ENCODE measurements around the gene PDCL2. TPM values are rescaled to one million over a fixed set of nuclear protein-coding genes. Genes with fewer than 3 reads are reported as not detected.
"Not testable (repeated sequence)": the region's sequence is repeated elsewhere in the genome, so short reads cannot be mapped to it uniquely, and the experiment has no call there.

Gene PDCL2
- total RNA-seq, 2 donors from 2014 or later: not detected

- Mint-ChIP-seq H3K36me3 (no peaks in the 10 kb centered on the region), H3K27ac (no peak overlapping the region), H3K27me3 (peaks cover 8% of the 10 kb centered on the region in 2 donors), H3K4me1 (ENCODE audit: low read depth in 2 of 2) (no peaks in the 10 kb centered on the region), H3K4me3 (no peak overlapping the region), H3K9me3 (no peaks in the 10 kb centered on the region)
- ATAC-seq (no peak), DNase-seq (ENCODE audit: low spot score) (no peak)
Measured at GRCh38 chr4:55568905-55569504, 23.0 kb downstream of the PDCL2 start.

- H3K27ac Mint-ChIP-seq: no peak overlapping the region
- H3K36me3 Mint-ChIP-seq: no peaks in the 10 kb centered on the region
- H3K27me3 Mint-ChIP-seq: peaks cover 17 to 19% of the 10 kb centered on the region in 2 donors
- DNase-seq (ENCODE audit: low spot score) (no peak), ATAC-seq (peak in 1 of 2 donors; percentile 67)
- no peak overlapping the region for H3K4me3 Mint-ChIP-seq
- peaks cover 3 to 11% of the 10 kb centered on the region in 2 donors for H3K4me1 Mint-ChIP-seq (ENCODE audit: low read depth in 2 of 2)
- H3K9me3 Mint-ChIP-seq: no peaks in the 10 kb centered on the region
Measured at GRCh38 chr4:55561889-55562288, 30.2 kb downstream of the PDCL2 start.

GRCh38 chr4:55560096-55560495 lies 31.9 kb downstream of the PDCL2 start:
- peaks cover 3 to 11% of the 10 kb centered on the region in 2 donors for H3K4me1 Mint-ChIP-seq (ENCODE audit: low read depth in 2 of 2)
- peaks cover 21% of the 10 kb centered on the region in 2 donors for H3K27me3 Mint-ChIP-seq
- H3K36me3 Mint-ChIP-seq: no peaks in the 10 kb centered on the region
- DNase-seq (ENCODE audit: low spot score) (no peak), ATAC-seq (no peak)
- H3K4me3 Mint-ChIP-seq: no peak overlapping the region
- no peak overlapping the region for H3K27ac Mint-ChIP-seq
- no peaks in the 10 kb centered on the region for H3K9me3 Mint-ChIP-seq

GRCh38 chr4:55554453-55555030 lies 37.5 kb downstream of the PDCL2 start:
- Mint-ChIP-seq H3K4me3 (no peak overlapping the region), H3K27me3 (peaks cover 25 to 30% of the 10 kb centered on the region in 2 donors), H3K9me3 (no peaks in the 10 kb centered on the region), H3K4me1 (ENCODE audit: low read depth in 2 of 2) (no peaks in the 10 kb centered on the region), H3K36me3 (no peaks in the 10 kb centered on the region), H3K27ac (no peak overlapping the region)
- ATAC-seq: no peak
- DNase-seq (ENCODE audit: low spot score): no peak

- Mint-ChIP-seq H3K4me3 (peak overlapping the region; percentile 27), H3K4me1 (ENCODE audit: low read depth in 2 of 2) (no peaks in the 10 kb centered on the region), H3K9me3 (no peaks in the 10 kb centered on the region), H3K27me3 (peaks cover 20 to 29% of the 10 kb centered on the region in 2 donors), H3K36me3 (no peaks in the 10 kb centered on the region), H3K27ac (no peak overlapping the region)
- DNase-seq (ENCODE audit: low spot score) (no peak), ATAC-seq (peak; percentile 43 to 76)
Measured at GRCh38 chr4:55553441-55554201, 38.4 kb downstream of the PDCL2 start.

- ATAC-seq; H3K27ac Mint-ChIP-seq; H3K4me3 Mint-ChIP-seq; H3K4me1 Mint-ChIP-seq (ENCODE audit: low read depth in 2 of 2); H3K36me3 Mint-ChIP-seq; H3K9me3 Mint-ChIP-seq; DNase-seq (ENCODE audit: low spot score): not testable (repeated sequence)
- H3K27me3 Mint-ChIP-seq: peaks cover 8 to 23% of the 10 kb centered on the region in 2 donors
Measured at GRCh38 chr4:55551964-55552363, 40.1 kb downstream of the PDCL2 start.

- DNase-seq (ENCODE audit: low spot score) (no peak), ATAC-seq (no peak)
- no peaks in the 10 kb centered on the region for H3K36me3 Mint-ChIP-seq
- peaks cover 3 to 19% of the 10 kb centered on the region in 2 donors for H3K27me3 Mint-ChIP-seq
- H3K9me3 Mint-ChIP-seq: no peaks in the 10 kb centered on the region
- no peak overlapping the region for H3K4me3 Mint-ChIP-seq
- peaks cover 3 to 5% of the 10 kb centered on the region in 2 donors for H3K4me1 Mint-ChIP-seq (ENCODE audit: low read depth in 2 of 2)
- H3K27ac Mint-ChIP-seq: no peak overlapping the region
Measured at GRCh38 chr4:55549888-55550287, 42.2 kb downstream of the PDCL2 start.

GRCh38 chr4:55547918-55548317 lies 44.1 kb downstream of the PDCL2 start:
- ATAC-seq (no peak), DNase-seq (ENCODE audit: low spot score) (no peak)
- peaks cover 14 to 15% of the 10 kb centered on the region in 2 donors for H3K4me1 Mint-ChIP-seq (ENCODE audit: low read depth in 2 of 2)
- peak overlapping the region; percentile 85 for H3K4me3 Mint-ChIP-seq
- H3K27me3 Mint-ChIP-seq: peaks cover 0 to 13% of the 10 kb centered on the region in 2 donors
- peak overlapping the region; percentile 72 for H3K27ac Mint-ChIP-seq
- H3K36me3 Mint-ChIP-seq: no peaks in the 10 kb centered on the region
- H3K9me3 Mint-ChIP-seq: no peaks in the 10 kb centered on the region

GRCh38 chr4:55547466-55547770 lies 44.6 kb downstream of the PDCL2 start:
- H3K27me3 Mint-ChIP-seq: peaks cover 0 to 8% of the 10 kb centered on the region in 2 donors
- ATAC-seq (no peak), DNase-seq (ENCODE audit: low spot score) (no peak)
- peaks cover 14 to 15% of the 10 kb centered on the region in 2 donors for H3K4me1 Mint-ChIP-seq (ENCODE audit: low read depth in 2 of 2)
- H3K36me3 Mint-ChIP-seq: no peaks in the 10 kb centered on the region
- peak overlapping the region; percentile 85 for H3K4me3 Mint-ChIP-seq
- no peaks in the 10 kb centered on the region for H3K9me3 Mint-ChIP-seq
- H3K27ac Mint-ChIP-seq: peak overlapping the region; percentile 72

GRCh38 chr4:55546756-55547465 lies 45.1 kb downstream of the PDCL2 start, which contains the start of gene CLOCK:
CLOCK (minus strand) TSS chr4:55546909; CDS start chr4:55482785, 64,124 bp downstream.
- peak; percentile 85 to 91 for ATAC-seq
- Mint-ChIP-seq H3K4me3 (peak within 1 kb of the TSS; percentile 90), H3K36me3 (no peaks in the 10 kb centered on the region), H3K9me3 (no peaks in the 10 kb centered on the region), H3K27ac (peak within 1 kb of the TSS; percentile 72 to 74), H3K4me1 (ENCODE audit: low read depth in 2 of 2) (peaks cover 14 to 15% of the 10 kb centered on the region in 2 donors), H3K27me3 (peaks cover 0 to 8% of the 10 kb centered on the region in 2 donors)
- peak; percentile 88 for DNase-seq (ENCODE audit: low spot score)

- Mint-ChIP-seq H3K27ac (peak overlapping the region; percentile 72), H3K9me3 (no peaks in the 10 kb centered on the region), H3K36me3 (no peaks in the 10 kb centered on the region), H3K27me3 (peaks cover 0 to 8% of the 10 kb centered on the region in 2 donors), H3K4me3 (peak overlapping the region; percentile 90), H3K4me1 (ENCODE audit: low read depth in 2 of 2) (peaks cover 14 to 15% of the 10 kb centered on the region in 2 donors)
- DNase-seq (ENCODE audit: low spot score): no peak
- ATAC-seq: peak; percentile 83 to 87
Measured at GRCh38 chr4:55546506-55546755, 45.6 kb downstream of the PDCL2 start.

GRCh38 chr4:55545641-55546505 lies 46.2 kb downstream of the PDCL2 start:
- DNase-seq (ENCODE audit: low spot score): peak; percentile 79
- peaks cover 14 to 15% of the 10 kb centered on the region in 2 donors for H3K4me1 Mint-ChIP-seq (ENCODE audit: low read depth in 2 of 2)
- peak overlapping the region; percentile 90 for H3K4me3 Mint-ChIP-seq
- H3K27ac Mint-ChIP-seq: peak overlapping the region; percentile 65 to 74
- H3K36me3 Mint-ChIP-seq: no peaks in the 10 kb centered on the region
- no peaks in the 10 kb centered on the region for H3K9me3 Mint-ChIP-seq
- peak; percentile 78 to 79 for ATAC-seq
- peaks cover 0 to 8% of the 10 kb centered on the region in 2 donors for H3K27me3 Mint-ChIP-seq

GRCh38 chr4:55545151-55545550 lies 46.9 kb downstream of the PDCL2 start:
- peaks cover 14 to 15% of the 10 kb centered on the region in 2 donors for H3K4me1 Mint-ChIP-seq (ENCODE audit: low read depth in 2 of 2)
- H3K27ac Mint-ChIP-seq: peak overlapping the region; percentile 65 to 74
- no peak for DNase-seq (ENCODE audit: low spot score)
- ATAC-seq: no peak
- H3K4me3 Mint-ChIP-seq: peak overlapping the region; percentile 90
- no peaks in the 10 kb centered on the region for H3K36me3 Mint-ChIP-seq
- H3K9me3 Mint-ChIP-seq: no peaks in the 10 kb centered on the region
- H3K27me3 Mint-ChIP-seq: peaks cover 0 to 4% of the 10 kb centered on the region in 2 donors

Measured in natural killer cell treated with Interleukin-12 subunit alpha and Interleukin-12 subunit beta and Interleukin-15 and Interleukin-18, amount 100 ng/mL, for 72 hours (primary cell).